IPS-18c (cell line): Measurements from ENCODE around the gene GPM6B.

Experiments used
- H3K4me3 ChIP-seq: 2 replicates; pipeline ENCODE4 v1.7.0; 2013; ENCODE audit warnings: low read depth, mild to moderate bottlenecking, low read length, moderate library complexity; ENCODE audit not compliant: insufficient read depth
- H3K9me3 ChIP-seq: one replicate; pipeline ENCODE4 v1.6.1; 2013; ENCODE audit warnings: mild to moderate bottlenecking, low read length, moderate library complexity; ENCODE audit not compliant: control insufficient read depth, insufficient read depth

GPM6B gene

GRCh38 chrX:13790206-13791131, 26.4 kb downstream of the GPM6B start:
- Histone ChIP-seq H3K4me3 (no peak overlapping the region), H3K9me3 (no peaks in the 10 kb centered on the region)

GRCh38 chrX:13786048-13786447, 30.8 kb downstream of the GPM6B start:
- Histone ChIP-seq H3K4me3 (no peak overlapping the region), H3K9me3 (peaks cover under 1% of the 10 kb centered on the region)

GRCh38 chrX:13780868-13781427, 35.9 kb downstream of the GPM6B start:
- peaks cover 2% of the 10 kb centered on the region for H3K9me3 ChIP-seq
- no peak overlapping the region for H3K4me3 ChIP-seq

- peaks cover 2% of the 10 kb centered on the region for H3K9me3 ChIP-seq
- no peak overlapping the region for H3K4me3 ChIP-seq
Measured at GRCh38 chrX:13778916-13779315, 38.0 kb downstream of the GPM6B start.

GRCh38 chrX:13776387-13776786, 40.5 kb downstream of the GPM6B start:
- Histone ChIP-seq H3K4me3 (no peak overlapping the region), H3K9me3 (peaks cover 2% of the 10 kb centered on the region)

- no peaks in the 10 kb centered on the region for H3K9me3 ChIP-seq
Measured at GRCh38 chrX:13775837-13776236, 41.1 kb downstream of the GPM6B start.

GRCh38 chrX:13774696-13775095, 42.2 kb downstream of the GPM6B start:
- no peak overlapping the region for H3K4me3 ChIP-seq
- no peaks in the 10 kb centered on the region for H3K9me3 ChIP-seq

More at GRCh38 chrX:13775837-13776236, 41.1 kb downstream of the GPM6B start:
- H3K4me3 ChIP-seq: no peak overlapping the region

GRCh38 chrX:13770013-13770535, 46.8 kb downstream of the GPM6B start:
- Histone ChIP-seq H3K9me3 (no peaks in the 10 kb centered on the region), H3K4me3 (no peak overlapping the region)

GRCh38 chrX:13768939-13769338, 48.0 kb downstream of the GPM6B start:
- Histone ChIP-seq H3K9me3 (no peaks in the 10 kb centered on the region), H3K4me3 (no peak overlapping the region)

GRCh38 chrX:13764765-13765164, 52.1 kb downstream of the GPM6B start:
- no peak overlapping the region for H3K4me3 ChIP-seq

GRCh38 chrX:13764281-13764680, 52.6 kb downstream of the GPM6B start:
- Histone ChIP-seq H3K9me3 (no peaks in the 10 kb centered on the region), H3K4me3 (no peak overlapping the region)

More at GRCh38 chrX:13764765-13765164, 52.1 kb downstream of the GPM6B start:
- no peaks in the 10 kb centered on the region for H3K9me3 ChIP-seq

GRCh38 chrX:13763489-13763888, 53.4 kb downstream of the GPM6B start:
- Histone ChIP-seq H3K4me3 (no peak overlapping the region), H3K9me3 (no peaks in the 10 kb centered on the region)

GRCh38 chrX:13761606-13762414, 55.1 kb downstream of the GPM6B start:
- Histone ChIP-seq H3K9me3 (no peaks in the 10 kb centered on the region), H3K4me3 (no peak overlapping the region)

GRCh38 chrX:13760426-13760825, 56.5 kb downstream of the GPM6B start:
- no peak overlapping the region for H3K4me3 ChIP-seq
- no peaks in the 10 kb centered on the region for H3K9me3 ChIP-seq

GRCh38 chrX:13759152-13759718, 57.7 kb downstream of the GPM6B start:
- Histone ChIP-seq H3K4me3 (no peak overlapping the region), H3K9me3 (no peaks in the 10 kb centered on the region)

- Histone ChIP-seq H3K9me3 (no peaks in the 10 kb centered on the region), H3K4me3 (no peak overlapping the region)
Measured at GRCh38 chrX:13756381-13756780, 60.5 kb downstream of the GPM6B start.

GRCh38 chrX:13755254-13755653, 61.6 kb downstream of the GPM6B start:
- no peaks in the 10 kb centered on the region for H3K9me3 ChIP-seq
- no peak overlapping the region for H3K4me3 ChIP-seq
